HepG2 (cell line): ENCODE measurements around the gene RTF1. TPM values are rescaled to one million over a fixed set of nuclear protein-coding genes. Genes with fewer than 3 reads are reported as not detected.
A peak's percentile ranks its signal among the peaks of the same experiment; 100 is the strongest.

Source experiments
- ATAC-seq: fragments of 200-7000 bp; cut with Tn5 transposase; 3 replicates; pipeline ENCODE4 v1.9.1; 2020; ENCODE audit warnings: mild to moderate bottlenecking, moderate library complexity
- BruUV-seq: library from RNA; stranded (reverse); fragments of 400-500 nt; replicated peaks from 2 replicates; lab custom pipeline; 2021; lab: Mats Ljungman, UMichigan
- CTCF ChIA-PET: fragments of 300-600 bp; formaldehyde crosslinking; extraction: SDS; loops from one replicate; lab custom pipeline; 2021; ENCODE audit warnings: low total read pairs, inconsistent platforms, low intra/inter-chr PET ratio; lab: Yijun Ruan, JAX
- POLR2A ChIA-PET: fragments of 350-600 bp; sonication (Branson Sonifier 250); formaldehyde crosslinking; loops from one replicate; lab custom pipeline; 2020; ENCODE audit warnings: antibody characterized with exemption, inconsistent platforms; lab: Yijun Ruan, JAX
- DNase-seq: peaks from one replicate; pipeline ENCODE4 v3.0.0-alpha.2; 2015; ENCODE audit warnings: low spot score
- FAIRE-seq: peaks from 3 replicates; lab custom pipeline; 2011; peaks lifted over from hg19 to GRCh38; lab: Jason Lieb, UNC
- H2AFZ ChIP-seq: one replicate; pipeline ENCODE4 v1.6.1; 2011; ENCODE audit warnings: low read length, inconsistent platforms
- H3K27ac ChIP-seq: fragments of 300-600 bp; 3 replicates; pipeline ENCODE4 v1.8.0; 2011; ENCODE audit warnings: mixed run types, mild to moderate bottlenecking, mixed read lengths, low read length, inconsistent platforms; ENCODE audit not compliant: insufficient read depth; ENCODE audit errors: extremely low read length
- H3K27me3 ChIP-seq, 2 experiments: fragments of 200-600 bp in 1 of 2; 2 replicates in 1 of 2; 3 replicates in 1 of 2; pipeline versions ENCODE4 v1.6.0 to v1.8.0; 2011; ENCODE audit warnings: low read length in 2 of 2, mild to moderate bottlenecking in 2 of 2, moderate library complexity in 2 of 2, inconsistent platforms in 1 of 2; ENCODE audit not compliant: insufficient read depth in 2 of 2, control insufficient read depth in 1 of 2
- H3K36me3 ChIP-seq, 2 experiments: fragments of 200-600 bp in 1 of 2; replicated peaks in 1 of 2; 2 replicates in 1 of 2; 3 replicates in 1 of 2; pipeline versions ENCODE4 v1.5.1 to v1.8.0; 2011; ENCODE audit warnings: low read length in 2 of 2, inconsistent platforms in 1 of 2; ENCODE audit not compliant: insufficient read depth in 2 of 2, control insufficient read depth in 1 of 2
- H3K4me1 ChIP-seq: 2 replicates; pipeline ENCODE4 v1.5.1; 2012; ENCODE audit warnings: low read length, inconsistent platforms; ENCODE audit not compliant: insufficient read depth
- H3K4me2 ChIP-seq: 2 replicates; pipeline ENCODE4 v1.6.0; 2011; ENCODE audit warnings: low read depth, low read length, inconsistent platforms
- H3K4me3 ChIP-seq, 3 experiments: fragments of 200-600 bp in 1 of 3; sonication (generic), shearing (Covaris generic) in 1 of 3; replicated peaks in 1 of 3; 2 replicates each; pipeline ENCODE4 v1.5.1; 2011 to 2016; ENCODE audit warnings: low read length in 3 of 3, inconsistent platforms in 2 of 3, low read depth in 2 of 3, mild to moderate bottlenecking in 2 of 3, control low read depth in 1 of 3, mixed read lengths in 1 of 3; ENCODE audit not compliant: insufficient read depth in 1 of 3
- H3K79me2 ChIP-seq: one replicate; pipeline ENCODE4 v1.6.1; 2011; ENCODE audit warnings: low read length, inconsistent platforms; ENCODE audit not compliant: insufficient read depth
- H3K9ac ChIP-seq: 2 replicates; pipeline ENCODE4 v1.6.0; 2011; ENCODE audit warnings: mild to moderate bottlenecking, low read depth, low read length, inconsistent platforms; ENCODE audit not compliant: insufficient read depth
- H3K9me3 ChIP-seq: 2 replicates; pipeline ENCODE4 v1.5.1; 2012; ENCODE audit warnings: mild to moderate bottlenecking, low read length
- H4K20me1 ChIP-seq: 2 replicates; pipeline ENCODE4 v1.6.0; 2011; ENCODE audit warnings: inconsistent platforms, mild to moderate bottlenecking, low read length, moderate library complexity; ENCODE audit not compliant: insufficient read depth
- AGO2 ChIP-seq: fragments of 200-400 bp; formaldehyde crosslinking; optimal IDR thresholded peaks from 2 replicates; pipeline ENCODE3; 2017; ENCODE audit warnings: mild to moderate bottlenecking, low read depth, low read length, moderate library complexity
- MEIS2 ChIP-seq: sonication (generic); formaldehyde crosslinking; IDR thresholded peaks from 2 replicates; pipeline ENCODE4 v1.9.0; 2021; ENCODE audit warnings: mild to moderate bottlenecking, missing genetic modification reagents
- MIER2 ChIP-seq: IDR thresholded peaks from 2 replicates; pipeline ENCODE4 v1.6.1; 2016; ENCODE audit warnings: missing biosample characterization, missing genetic modification reagents
- TP53 ChIP-seq: sonication (generic); formaldehyde crosslinking; conservative IDR thresholded peaks from 2 replicates; pipeline ENCODE4 v1.4.0; 2020; ENCODE audit warnings: missing genetic modification reagents
- ZNF367 ChIP-seq: sonication (generic); formaldehyde crosslinking; IDR thresholded peaks from 2 replicates; pipeline ENCODE4 v1.4.0; 2020; ENCODE audit warnings: missing genetic modification reagents, borderline replicate concordance
- ZNF382 ChIP-seq: sonication (generic); formaldehyde crosslinking; IDR thresholded peaks from 2 replicates; pipeline ENCODE4 v1.5.0; 2020; ENCODE audit warnings: missing genetic modification reagents, mild to moderate bottlenecking, borderline replicate concordance
- ZNF720 ChIP-seq: sonication (generic); formaldehyde crosslinking; IDR thresholded peaks from 2 replicates; pipeline ENCODE4 v1.4.0; 2020; ENCODE audit warnings: missing genetic modification reagents
- WGBS: methylation state at CpG from one replicate; pipeline ENCODE4 v1.1.6; 2017; ENCODE audit warnings: low lambda C conversion rate; 5-methylcytosine and 5-hydroxymethylcytosine counted together
- in situ Hi-C: cut with HindIII; loops from 2 replicates; pipeline ENCODE4 v1.10.0; 2017; ENCODE audit warnings: low pct_unique_long_range_greater_than_20kb; ENCODE audit not compliant: extremely low pct_ligation_motif_present
- intact Hi-C: fragments of 100-400 bp; cut with micrococcal nuclease; formaldehyde crosslinking; loops from one replicate; pipeline ENCODE4 v1.10.0; 2022; ENCODE audit not compliant: unreplicated experiment
- polyA plus RNA-seq, 8 experiments: library from polyadenylated mRNA; depleted of rRNA in 3 of 8; stranded (reverse) in 7 of 8; unstranded in 1 of 8; fragments of >200 nt; fragmentation: Illumina TruSeq in 4 of 8; extraction: Trizol in 4 of 8; gene quantifications; 2 replicates each; pipeline versions ENCODE4 v1.2.1 to v1.2.3, GENCODE V29; 2011 to 2016; ENCODE audit warnings: low read depth in 4 of 8, missing spikeins in 1 of 8, mixed read lengths in 1 of 8; ENCODE audit not compliant: insufficient read depth in 1 of 8
- total RNA-seq, 5 experiments: library from RNA; depleted of rRNA; stranded (reverse); fragments of >200 nt; fragmentation: Illumina TruSeq; extraction: Trizol; gene quantifications; 2 replicates each; pipeline ENCODE4 v1.2.3, GENCODE V29; 2016; ENCODE audit warnings: low read depth in 1 of 5
- TF ChIP-seq, protein P1 (sequence below): sonication (generic); formaldehyde crosslinking; IDR thresholded peaks from 2 replicates; pipeline ENCODE4 v1.4.0; 2020; ENCODE audit warnings: missing genetic modification reagents, borderline replicate concordance
- TF ChIP-seq, protein P2 (sequence below): sonication (generic); formaldehyde crosslinking; IDR thresholded peaks from 2 replicates; pipeline ENCODE4 v1.4.0; 2020; ENCODE audit warnings: missing genetic modification reagents, borderline replicate concordance

RTF1 gene
- total and polyA plus RNA-seq, 2 of the 13 experiments (the other 11 are each of a cell fraction or from before 2014, with no cell fraction given): 13.9 to 17.9 TPM

DNA sequence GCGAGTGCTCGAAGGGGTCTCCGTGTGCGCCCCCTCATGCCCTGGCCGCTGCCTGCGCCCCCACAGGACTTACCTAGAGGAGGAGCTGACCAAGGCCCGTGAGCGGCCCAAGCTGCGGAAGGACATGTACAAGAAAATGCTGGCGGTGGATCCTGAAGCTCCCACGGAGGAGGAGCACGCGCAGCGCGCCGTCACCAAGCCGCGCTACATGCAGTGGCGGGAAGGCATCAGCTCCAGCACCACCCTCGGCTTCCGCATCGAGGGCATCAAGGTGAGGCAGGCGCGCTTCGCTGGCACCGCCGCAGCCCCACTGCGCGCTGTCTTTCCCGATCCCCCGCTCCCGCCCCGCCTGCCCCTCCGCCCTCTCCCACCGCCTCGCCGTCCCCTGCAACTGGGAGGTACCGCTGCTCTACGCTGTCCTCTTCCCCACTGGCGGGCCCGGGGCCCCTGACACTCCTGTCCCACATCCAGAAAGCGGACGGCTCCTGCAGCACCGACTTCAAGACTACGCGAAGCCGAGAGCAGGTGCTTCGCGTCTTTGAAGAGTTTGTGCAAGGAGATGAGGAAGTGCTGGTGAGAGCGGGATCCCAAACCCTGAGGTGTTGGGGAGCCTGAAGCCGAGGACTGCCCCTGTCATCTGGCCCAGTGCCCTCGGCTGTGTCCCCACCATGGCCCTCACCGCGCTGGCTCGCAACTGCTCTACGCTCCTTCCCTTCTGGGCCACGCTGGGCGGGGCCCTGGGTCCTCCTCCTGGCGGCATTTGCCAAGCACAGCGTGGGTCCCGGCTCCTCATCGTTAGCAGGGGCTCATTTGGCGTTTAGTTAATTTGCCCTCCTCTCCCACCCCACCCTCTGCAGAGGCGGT lies 85.3 kb downstream of the RTF1 start (continued):
- TF ChIP-seq, protein P1, sequence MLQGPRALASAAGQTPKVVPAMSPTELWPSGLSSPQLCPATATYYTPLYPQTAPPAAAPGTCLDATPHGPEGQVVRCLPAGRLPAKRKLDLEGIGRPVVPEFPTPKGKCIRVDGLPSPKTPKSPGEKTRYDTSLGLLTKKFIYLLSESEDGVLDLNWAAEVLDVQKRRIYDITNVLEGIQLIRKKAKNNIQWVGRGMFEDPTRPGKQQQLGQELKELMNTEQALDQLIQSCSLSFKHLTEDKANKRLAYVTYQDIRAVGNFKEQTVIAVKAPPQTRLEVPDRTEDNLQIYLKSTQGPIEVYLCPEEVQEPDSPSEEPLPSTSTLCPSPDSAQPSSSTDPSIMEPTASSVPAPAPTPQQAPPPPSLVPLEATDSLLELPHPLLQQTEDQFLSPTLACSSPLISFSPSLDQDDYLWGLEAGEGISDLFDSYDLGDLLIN: no peak

DNA sequence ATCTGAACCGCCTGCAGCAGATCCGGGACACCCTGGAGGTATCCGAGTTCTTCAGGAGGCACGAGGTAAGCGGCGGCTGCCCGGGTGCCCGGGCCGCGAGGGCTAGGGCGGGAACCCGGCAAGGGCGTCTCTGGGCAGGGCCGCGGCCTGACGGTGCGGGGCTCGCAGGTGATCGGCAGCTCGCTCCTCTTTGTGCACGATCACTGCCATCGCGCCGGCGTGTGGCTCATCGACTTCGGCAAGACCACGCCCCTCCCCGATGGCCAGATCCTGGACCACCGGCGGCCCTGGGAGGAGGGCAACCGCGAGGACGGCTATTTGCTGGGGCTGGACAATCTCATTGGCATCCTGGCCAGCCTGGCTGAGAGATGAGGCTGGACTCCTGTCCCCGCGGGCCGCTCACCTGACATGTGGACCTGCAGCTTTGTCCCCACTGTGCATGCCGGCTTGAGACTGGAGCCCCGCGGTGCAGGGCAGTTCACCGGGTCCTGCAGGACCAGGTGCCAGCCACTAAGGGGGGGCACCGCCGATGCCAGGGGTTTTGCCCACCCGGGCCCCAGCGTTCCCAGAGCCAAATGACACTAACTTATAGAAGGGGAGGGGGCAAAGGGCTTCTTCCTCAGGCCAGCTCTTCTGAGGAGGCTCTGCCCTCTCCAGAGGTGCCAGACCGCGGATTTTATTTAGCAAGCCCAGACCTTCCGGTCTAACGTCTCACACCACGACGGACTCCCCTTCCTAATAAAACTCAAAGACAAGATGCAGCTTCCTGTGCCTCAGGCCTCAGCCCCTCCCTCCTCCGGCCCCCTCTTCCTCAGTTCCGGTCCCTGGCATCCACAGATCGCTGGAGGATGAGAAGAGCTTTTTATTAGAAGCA lies 86.1 kb downstream of the RTF1 start:
- Histone ChIP-seq H2AFZ (no peak overlapping the region), H4K20me1 (no peaks in the 10 kb centered on the region), H3K4me2 (no peak overlapping the region), H3K4me3 (no peak overlapping the region), H3K27ac (no peak overlapping the region), H3K9ac (no peak overlapping the region), H3K36me3 (peaks cover 10 to 20% of the 10 kb centered on the region in 2 experiments; a peak in 4 of 5 replicates), H3K27me3 (no peaks in the 10 kb centered on the region), H3K4me1 (no peaks in the 10 kb centered on the region), H3K79me2 (peaks cover 14% of the 10 kb centered on the region), H3K9me3 (no peaks in the 10 kb centered on the region)
- no peak for TF ChIP-seq TP53 (CRISPR knock-in tag)
- TF ChIP-seq MEIS2: no peak
- TF ChIP-seq AGO2: peak; percentile 32
- TF ChIP-seq, protein P2, sequence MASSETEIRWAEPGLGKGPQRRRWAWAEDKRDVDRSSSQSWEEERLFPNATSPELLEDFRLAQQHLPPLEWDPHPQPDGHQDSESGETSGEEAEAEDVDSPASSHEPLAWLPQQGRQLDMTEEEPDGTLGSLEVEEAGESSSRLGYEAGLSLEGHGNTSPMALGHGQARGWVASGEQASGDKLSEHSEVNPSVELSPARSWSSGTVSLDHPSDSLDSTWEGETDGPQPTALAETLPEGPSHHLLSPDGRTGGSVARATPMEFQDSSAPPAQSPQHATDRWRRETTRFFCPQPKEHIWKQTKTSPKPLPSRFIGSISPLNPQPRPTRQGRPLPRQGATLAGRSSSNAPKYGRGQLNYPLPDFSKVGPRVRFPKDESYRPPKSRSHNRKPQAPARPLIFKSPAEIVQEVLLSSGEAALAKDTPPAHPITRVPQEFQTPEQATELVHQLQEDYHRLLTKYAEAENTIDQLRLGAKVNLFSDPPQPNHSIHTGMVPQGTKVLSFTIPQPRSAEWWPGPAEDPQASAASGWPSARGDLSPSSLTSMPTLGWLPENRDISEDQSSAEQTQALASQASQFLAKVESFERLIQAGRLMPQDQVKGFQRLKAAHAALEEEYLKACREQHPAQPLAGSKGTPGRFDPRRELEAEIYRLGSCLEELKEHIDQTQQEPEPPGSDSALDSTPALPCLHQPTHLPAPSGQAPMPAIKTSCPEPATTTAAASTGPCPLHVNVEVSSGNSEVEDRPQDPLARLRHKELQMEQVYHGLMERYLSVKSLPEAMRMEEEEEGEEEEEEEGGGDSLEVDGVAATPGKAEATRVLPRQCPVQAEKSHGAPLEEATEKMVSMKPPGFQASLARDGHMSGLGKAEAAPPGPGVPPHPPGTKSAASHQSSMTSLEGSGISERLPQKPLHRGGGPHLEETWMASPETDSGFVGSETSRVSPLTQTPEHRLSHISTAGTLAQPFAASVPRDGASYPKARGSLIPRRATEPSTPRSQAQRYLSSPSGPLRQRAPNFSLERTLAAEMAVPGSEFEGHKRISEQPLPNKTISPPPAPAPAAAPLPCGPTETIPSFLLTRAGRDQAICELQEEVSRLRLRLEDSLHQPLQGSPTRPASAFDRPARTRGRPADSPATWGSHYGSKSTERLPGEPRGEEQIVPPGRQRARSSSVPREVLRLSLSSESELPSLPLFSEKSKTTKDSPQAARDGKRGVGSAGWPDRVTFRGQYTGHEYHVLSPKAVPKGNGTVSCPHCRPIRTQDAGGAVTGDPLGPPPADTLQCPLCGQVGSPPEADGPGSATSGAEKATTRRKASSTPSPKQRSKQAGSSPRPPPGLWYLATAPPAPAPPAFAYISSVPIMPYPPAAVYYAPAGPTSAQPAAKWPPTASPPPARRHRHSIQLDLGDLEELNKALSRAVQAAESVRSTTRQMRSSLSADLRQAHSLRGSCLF: no peak
- no peak for TF ChIP-seq ZNF382
- no peak for TF ChIP-seq ZNF367 (CRISPR knock-in tag)
- no peak for TF ChIP-seq MIER2 (CRISPR knock-in tag)
- TF ChIP-seq ZNF720 (CRISPR knock-in tag): no peak
- WGBS: 97% methylated on average over 41 of the region's 54 CpGs
- in situ Hi-C loops: no loop called here
- DNase-seq: no peak
- BruUV-seq: no TSS peak
- ATAC-seq: no peak
- FAIRE-seq: no peak
- POLR2A ChIA-PET: no interaction called here
- CTCF ChIA-PET: no interaction called here
- intact Hi-C loops: no loop called here
